T-helper 17 cell (primary cell): ENCODE results near the gene NKD1. TPM values are rescaled to one million over a fixed set of nuclear protein-coding genes. Genes with fewer than 3 reads are reported as not detected.

Experiments
- ATAC-seq: fragments of 150-1000 bp; cut with Tn5 transposase; 2 replicates; pipeline ENCODE4 v1.10.0; 2021; ENCODE audit warnings: mild to moderate bottlenecking, moderate library complexity
- DNase-seq, 3 donors: peaks; one replicate each; pipeline versions ENCODE4 v3.0.0 to v3.0.0-alpha.2; 2020 to 2021
- H3K9me3 ChIP-seq: one replicate; pipeline ENCODE4 v1.7.0; 2013; ENCODE audit warnings: low read length, mild to moderate bottlenecking; ENCODE audit not compliant: control insufficient read depth, poor library complexity, severe bottlenecking
- H3K27ac Mint-ChIP-seq: one replicate; pipeline ENCODE4 v1.8.0; 2022; ENCODE audit warnings: mild to moderate bottlenecking, moderate library complexity, mixed read lengths
- H3K27me3 Mint-ChIP-seq: one replicate; pipeline ENCODE4 v1.8.0; 2022; ENCODE audit warnings: mixed read lengths
- H3K36me3 Mint-ChIP-seq: one replicate; pipeline ENCODE4 v1.8.0; 2022; ENCODE audit warnings: low read depth, mixed read lengths
- H3K4me1 Mint-ChIP-seq: one replicate; pipeline ENCODE4 v1.8.0; 2022; ENCODE audit warnings: mild to moderate bottlenecking, mixed read lengths
- H3K4me3 Mint-ChIP-seq: one replicate; pipeline ENCODE4 v1.8.0; 2022; ENCODE audit warnings: mild to moderate bottlenecking, moderate library complexity, mixed read lengths
- total RNA-seq, 4 donors: library from RNA in 2 of 4; stranded (reverse) in 2 of 4; gene quantifications; one replicate each; pipeline ENCODE4 v1.2.3 and lab custom pipeline; 2022 to 2026

Gene NKD1
- total RNA-seq, 2 donors from 2014 or later, result 1.5 to 2.8 TPM

GRCh38 chr16:50670476-50670875 lies 122.3 kb downstream of the NKD1 start:
- H3K4me3 Mint-ChIP-seq, result no peak overlapping the region
- H3K27ac Mint-ChIP-seq, result peak overlapping the region; percentile 66
- H3K36me3 Mint-ChIP-seq, result peaks cover 11% of the 10 kb centered on the region
- ATAC-seq, result no peak
- peaks cover 24% of the 10 kb centered on the region for H3K4me1 Mint-ChIP-seq
- no peaks in the 10 kb centered on the region for H3K27me3 Mint-ChIP-seq
- H3K9me3 ChIP-seq, result no peaks in the 10 kb centered on the region
- DNase-seq, result no peak

- Mint-ChIP-seq H3K4me3 (peak overlapping the region; percentile 57), H3K27me3 (no peaks in the 10 kb centered on the region), H3K27ac (peak overlapping the region; percentile 83)
Measured at GRCh38 chr16:50671644-50672260, 123.6 kb downstream of the NKD1 start.

GRCh38 chr16:50673496-50674275 lies 125.5 kb downstream of the NKD1 start:
- no peak for ATAC-seq
- Mint-ChIP-seq H3K27me3 (no peaks in the 10 kb centered on the region), H3K27ac (no peak overlapping the region), H3K36me3 (peaks cover 21% of the 10 kb centered on the region), H3K4me1 (peaks cover 28% of the 10 kb centered on the region), H3K4me3 (no peak overlapping the region)
- H3K9me3 ChIP-seq, result no peaks in the 10 kb centered on the region
- DNase-seq, result no peak

More at GRCh38 chr16:50671644-50672260, 123.6 kb downstream of the NKD1 start:
- ATAC-seq (peak; percentile 45), DNase-seq (peak in 1 of 3 donors; percentile 50)
- H3K9me3 ChIP-seq, result no peaks in the 10 kb centered on the region
- Mint-ChIP-seq H3K36me3 (peaks cover 14% of the 10 kb centered on the region), H3K4me1 (peaks cover 25% of the 10 kb centered on the region)

GRCh38 chr16:50674831-50675230 lies 126.6 kb downstream of the NKD1 start:
- DNase-seq, result no peak
- no peak for ATAC-seq
- Mint-ChIP-seq H3K27ac (no peak overlapping the region), H3K4me3 (no peak overlapping the region), H3K27me3 (no peaks in the 10 kb centered on the region), H3K4me1 (peaks cover 38% of the 10 kb centered on the region), H3K36me3 (peaks cover 24% of the 10 kb centered on the region)
- H3K9me3 ChIP-seq, result no peaks in the 10 kb centered on the region

- H3K4me3 Mint-ChIP-seq, result peak overlapping the region; percentile 19
- H3K27me3 Mint-ChIP-seq, result no peaks in the 10 kb centered on the region
- DNase-seq, result no peak
- peaks cover 44% of the 10 kb centered on the region for H3K4me1 Mint-ChIP-seq
- H3K36me3 Mint-ChIP-seq, result peaks cover 24% of the 10 kb centered on the region
- ATAC-seq, result no peak
- H3K9me3 ChIP-seq, result no peaks in the 10 kb centered on the region
- H3K27ac Mint-ChIP-seq, result peak overlapping the region; percentile 99
Measured at GRCh38 chr16:50675686-50676610, 127.8 kb downstream of the NKD1 start.

- peaks cover 42% of the 10 kb centered on the region for H3K4me1 Mint-ChIP-seq
Measured at GRCh38 chr16:50676684-50677225, 128.6 kb downstream of the NKD1 start.

GRCh38 chr16:50677351-50677750 lies 129.2 kb downstream of the NKD1 start:
- peak overlapping the region; percentile 99 for H3K27ac Mint-ChIP-seq
- no peak for DNase-seq
- H3K4me3 Mint-ChIP-seq, result peak overlapping the region; percentile 97
- H3K9me3 ChIP-seq, result no peaks in the 10 kb centered on the region
- no peak for ATAC-seq
- H3K36me3 Mint-ChIP-seq, result peaks cover 24% of the 10 kb centered on the region
- peaks cover 44% of the 10 kb centered on the region for H3K4me1 Mint-ChIP-seq
- H3K27me3 Mint-ChIP-seq, result no peaks in the 10 kb centered on the region

More at GRCh38 chr16:50676684-50677225, 128.6 kb downstream of the NKD1 start:
- peak overlapping the region; percentile 97 for H3K4me3 Mint-ChIP-seq
- H3K27ac Mint-ChIP-seq, result peak overlapping the region; percentile 99
- no peaks in the 10 kb centered on the region for H3K27me3 Mint-ChIP-seq
- peaks cover 24% of the 10 kb centered on the region for H3K36me3 Mint-ChIP-seq
- no peak for ATAC-seq
- H3K9me3 ChIP-seq, result no peaks in the 10 kb centered on the region
- no peak for DNase-seq

- ATAC-seq, result no peak
- Mint-ChIP-seq H3K27me3 (no peaks in the 10 kb centered on the region), H3K4me1 (peaks cover 54% of the 10 kb centered on the region), H3K27ac (peak overlapping the region; percentile 99), H3K4me3 (peak overlapping the region; percentile 97), H3K36me3 (peaks cover 20% of the 10 kb centered on the region)
- no peaks in the 10 kb centered on the region for H3K9me3 ChIP-seq
- DNase-seq, result no peak
Measured at GRCh38 chr16:50678531-50678930, 130.3 kb downstream of the NKD1 start.

GRCh38 chr16:50679266-50679665 lies 131.1 kb downstream of the NKD1 start:
- H3K4me1 Mint-ChIP-seq, result peaks cover 62% of the 10 kb centered on the region
- DNase-seq (no peak), ATAC-seq (no peak)
- no peaks in the 10 kb centered on the region for H3K9me3 ChIP-seq
- peaks cover 18% of the 10 kb centered on the region for H3K36me3 Mint-ChIP-seq
- no peaks in the 10 kb centered on the region for H3K27me3 Mint-ChIP-seq
- H3K4me3 Mint-ChIP-seq, result peak overlapping the region; percentile 97
- peak overlapping the region; percentile 99 for H3K27ac Mint-ChIP-seq

GRCh38 chr16:50679676-50680555 lies 131.7 kb downstream of the NKD1 start:
- ATAC-seq (no peak), DNase-seq (no peak)
- Mint-ChIP-seq H3K27ac (peak overlapping the region; percentile 99), H3K4me1 (peaks cover 68% of the 10 kb centered on the region), H3K4me3 (peak overlapping the region; percentile 97), H3K36me3 (peaks cover 18% of the 10 kb centered on the region), H3K27me3 (no peaks in the 10 kb centered on the region)
- H3K9me3 ChIP-seq, result no peaks in the 10 kb centered on the region

- H3K27me3 Mint-ChIP-seq, result no peaks in the 10 kb centered on the region
- ATAC-seq (no peak), DNase-seq (no peak)
- no peaks in the 10 kb centered on the region for H3K9me3 ChIP-seq
- H3K4me3 Mint-ChIP-seq, result peak overlapping the region; percentile 97
- peaks cover 74% of the 10 kb centered on the region for H3K4me1 Mint-ChIP-seq
- H3K27ac Mint-ChIP-seq, result peak overlapping the region; percentile 99
- H3K36me3 Mint-ChIP-seq, result peaks cover 16% of the 10 kb centered on the region
Measured at GRCh38 chr16:50680556-50680893, 132.3 kb downstream of the NKD1 start.
